WTC11 (cell line): ENCODE results near the gene CEP350. TPM values are rescaled to one million over a fixed set of nuclear protein-coding genes. Genes with fewer than 3 reads are reported as not detected.

Experiments
- ATAC-seq: fragments of 200-7000 bp; cut with Tn5 transposase; 2 replicates; pipeline ENCODE4 v1.10.0; 2021; ENCODE audit warnings: mild to moderate bottlenecking, moderate library complexity
- CTCF ChIA-PET: fragments of 300-600 bp; sonication (Branson Sonifier 250); formaldehyde crosslinking; loops from one replicate; lab custom pipeline; 2021; ENCODE audit warnings: antibody characterized with exemption; lab: Charles Lee
- POLR2A ChIA-PET: fragments of 350-600 bp; sonication (Branson Sonifier 250); formaldehyde crosslinking; loops from one replicate; lab custom pipeline; 2021; ENCODE audit warnings: antibody characterized with exemption; lab: Charles Lee
- DNase-seq: peaks from one replicate; pipeline ENCODE4 v3.0.0; 2021; ENCODE audit warnings: low spot score
- H3K27ac Mint-ChIP-seq: 2 replicates; pipeline ENCODE4 v1.8.0; 2021; ENCODE audit warnings: mixed read lengths
- H3K27me3 Mint-ChIP-seq: 2 replicates; pipeline ENCODE4 v1.8.0; 2021; ENCODE audit warnings: low read depth, mild to moderate bottlenecking, moderate library complexity, mixed read lengths
- H3K36me3 Mint-ChIP-seq: 2 replicates; pipeline ENCODE4 v1.8.0; 2021; ENCODE audit warnings: mixed read lengths
- H3K4me1 Mint-ChIP-seq: 2 replicates; pipeline ENCODE4 v1.8.0; 2022; ENCODE audit warnings: mixed read lengths
- H3K4me3 Mint-ChIP-seq: 2 replicates; pipeline ENCODE4 v1.8.0; 2021; ENCODE audit warnings: mild to moderate bottlenecking, moderate library complexity, mixed read lengths
- H3K9me3 Mint-ChIP-seq: 2 replicates; pipeline ENCODE4 v1.8.0; 2021; ENCODE audit warnings: mixed read lengths
- ATF1 ChIP-seq: sonication (generic); formaldehyde crosslinking; IDR thresholded peaks from 2 replicates; pipeline ENCODE4 v1.8.1; 2023; ENCODE audit warnings: mild to moderate bottlenecking, moderate library complexity, missing genetic modification reagents
- CREB1 ChIP-seq: sonication (generic); formaldehyde crosslinking; IDR thresholded peaks from 2 replicates; pipeline ENCODE4 v1.8.0; 2023; ENCODE audit warnings: mild to moderate bottlenecking, missing genetic modification reagents
- GRHL2 ChIP-seq: fragments of 250-450 bp; sonication (Bioruptor Pico); IDR thresholded peaks from 2 replicates; pipeline ENCODE4 v1.8.0; 2022; ENCODE audit warnings: mild to moderate bottlenecking, moderate library complexity; ENCODE audit not compliant: insufficient replicate concordance, severe bottlenecking
- JUN ChIP-seq: sonication (generic); formaldehyde crosslinking; IDR thresholded peaks from 2 replicates; pipeline ENCODE4 v1.8.0; 2023; ENCODE audit warnings: mild to moderate bottlenecking, missing genetic modification reagents
- NFE2L1 ChIP-seq: sonication (generic); formaldehyde crosslinking; IDR thresholded peaks from 2 replicates; pipeline ENCODE4 v1.8.1; 2023; ENCODE audit warnings: missing genetic modification reagents
- PRDM15 ChIP-seq: sonication (generic); formaldehyde crosslinking; IDR thresholded peaks from 2 replicates; pipeline ENCODE4 v1.8.0; 2022; ENCODE audit warnings: missing genetic modification reagents
- RORB ChIP-seq: fragments of 250-450 bp; sonication (Bioruptor Pico); IDR thresholded peaks from 2 replicates; pipeline ENCODE4 v1.9.0; 2021; ENCODE audit warnings: mild to moderate bottlenecking
- STAT6 ChIP-seq: sonication (generic); formaldehyde crosslinking; conservative IDR thresholded peaks from 2 replicates; pipeline ENCODE4 v1.8.1; 2023; ENCODE audit warnings: mild to moderate bottlenecking, low read depth, missing genetic modification reagents, moderate library complexity
- ZNF138 ChIP-seq: sonication (generic); formaldehyde crosslinking; conservative IDR thresholded peaks from 2 replicates; pipeline ENCODE4 v1.8.1; 2022; ENCODE audit warnings: mild to moderate bottlenecking, moderate library complexity, missing genetic modification reagents
- ZSCAN18 ChIP-seq: fragments of 250-450 bp; sonication (Bioruptor Pico); IDR thresholded peaks from 2 replicates; pipeline ENCODE4 v2.1.2; 2022; ENCODE audit warnings: mild to moderate bottlenecking, moderate library complexity
- total RNA-seq: library from RNA; stranded (reverse); gene quantifications from 3 replicates; pipeline ENCODE4 v1.2.3, GENCODE V29; 2021
- TF ChIP-seq, protein P1 (sequence below): sonication (generic); formaldehyde crosslinking; IDR thresholded peaks from 2 replicates; pipeline ENCODE4 v1.8.1; 2023; ENCODE audit warnings: mild to moderate bottlenecking, moderate library complexity, missing genetic modification reagents
- TF ChIP-seq, protein P2 (sequence below): sonication (generic); formaldehyde crosslinking; IDR thresholded peaks from 2 replicates; pipeline ENCODE4 v1.8.1; 2022; ENCODE audit warnings: missing genetic modification reagents, borderline replicate concordance
- TF ChIP-seq, protein P3 (sequence below): sonication (generic); formaldehyde crosslinking; IDR thresholded peaks from 2 replicates; pipeline ENCODE4 v1.8.0; 2022; ENCODE audit warnings: mild to moderate bottlenecking, missing genetic modification reagents
- TF ChIP-seq, protein P4 (sequence below): sonication (generic); formaldehyde crosslinking; IDR thresholded peaks from 2 replicates; pipeline ENCODE4 v1.8.1; 2022; ENCODE audit warnings: low read depth, missing genetic modification reagents, borderline replicate concordance

CEP350 gene
- total RNA-seq, 1 experiment from 2014 or later = 34.2 TPM

DNA sequence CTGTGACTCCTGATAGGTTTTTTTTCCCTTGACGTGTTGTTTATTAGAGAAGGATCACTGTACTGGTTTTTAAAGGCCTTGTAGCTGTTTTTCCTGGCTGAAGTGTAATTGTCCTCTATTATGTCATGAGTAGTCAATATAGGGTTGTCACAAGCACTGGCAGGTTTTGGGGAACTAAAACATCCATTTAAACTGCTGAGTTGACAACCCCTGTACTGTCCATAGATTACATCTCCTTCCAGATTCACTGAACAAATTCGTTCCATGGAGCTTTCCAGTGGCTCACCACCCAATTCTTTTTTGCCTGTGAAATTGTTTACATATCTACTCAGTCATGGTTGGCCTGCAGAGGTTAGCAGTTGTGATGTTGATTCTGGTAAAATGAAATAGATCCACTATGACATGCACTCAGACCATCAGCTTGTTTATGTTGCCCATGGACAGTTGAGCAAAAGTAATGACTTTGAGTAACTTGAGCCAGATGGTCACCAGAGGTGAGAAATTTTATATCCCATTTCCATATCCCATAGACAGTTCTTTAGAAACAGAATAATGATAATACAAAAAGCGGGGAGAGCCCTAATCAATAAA lies 140.2 kb downstream of the CEP350 start:
- Mint-ChIP-seq H3K4me3 (no peak overlapping the region), H3K27ac (no peak overlapping the region), H3K9me3 (no peaks in the 10 kb centered on the region), H3K4me1 (peaks cover 3% of the 10 kb centered on the region), H3K27me3 (no peaks in the 10 kb centered on the region), H3K36me3 (peaks cover 45% of the 10 kb centered on the region)
- TF ChIP-seq, protein P1, sequence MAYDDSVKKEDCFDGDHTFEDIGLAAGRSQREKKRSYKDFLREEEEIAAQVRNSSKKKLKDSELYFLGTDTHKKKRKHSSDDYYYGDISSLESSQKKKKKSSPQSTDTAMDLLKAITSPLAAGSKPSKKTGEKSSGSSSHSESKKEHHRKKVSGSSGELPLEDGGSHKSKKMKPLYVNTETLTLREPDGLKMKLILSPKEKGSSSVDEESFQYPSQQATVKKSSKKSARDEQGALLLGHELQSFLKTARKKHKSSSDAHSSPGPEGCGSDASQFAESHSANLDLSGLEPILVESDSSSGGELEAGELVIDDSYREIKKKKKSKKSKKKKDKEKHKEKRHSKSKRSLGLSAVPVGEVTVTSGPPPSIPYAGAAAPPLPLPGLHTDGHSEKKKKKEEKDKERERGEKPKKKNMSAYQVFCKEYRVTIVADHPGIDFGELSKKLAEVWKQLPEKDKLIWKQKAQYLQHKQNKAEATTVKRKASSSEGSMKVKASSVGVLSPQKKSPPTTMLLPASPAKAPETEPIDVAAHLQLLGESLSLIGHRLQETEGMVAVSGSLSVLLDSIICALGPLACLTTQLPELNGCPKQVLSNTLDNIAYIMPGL (CRISPR knock-in tag) = no peak
- no peak for TF ChIP-seq JUN (CRISPR knock-in tag)
- no peak for TF ChIP-seq CREB1 (CRISPR knock-in tag)
- TF ChIP-seq ZNF138 (CRISPR knock-in tag) = no peak
- TF ChIP-seq, protein P2, sequence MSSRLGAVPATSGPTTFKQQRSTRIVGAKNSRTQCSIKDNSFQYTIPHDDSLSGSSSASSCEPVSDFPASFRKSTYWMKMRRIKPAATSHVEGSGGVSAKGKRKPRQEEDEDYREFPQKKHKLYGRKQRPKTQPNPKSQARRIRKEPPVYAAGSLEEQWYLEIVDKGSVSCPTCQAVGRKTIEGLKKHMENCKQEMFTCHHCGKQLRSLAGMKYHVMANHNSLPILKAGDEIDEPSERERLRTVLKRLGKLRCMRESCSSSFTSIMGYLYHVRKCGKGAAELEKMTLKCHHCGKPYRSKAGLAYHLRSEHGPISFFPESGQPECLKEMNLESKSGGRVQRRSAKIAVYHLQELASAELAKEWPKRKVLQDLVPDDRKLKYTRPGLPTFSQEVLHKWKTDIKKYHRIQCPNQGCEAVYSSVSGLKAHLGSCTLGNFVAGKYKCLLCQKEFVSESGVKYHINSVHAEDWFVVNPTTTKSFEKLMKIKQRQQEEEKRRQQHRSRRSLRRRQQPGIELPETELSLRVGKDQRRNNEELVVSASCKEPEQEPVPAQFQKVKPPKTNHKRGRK (CRISPR knock-in tag) = no peak
- TF ChIP-seq GRHL2 (CRISPR knock-in tag) = no peak
- TF ChIP-seq, protein P3, sequence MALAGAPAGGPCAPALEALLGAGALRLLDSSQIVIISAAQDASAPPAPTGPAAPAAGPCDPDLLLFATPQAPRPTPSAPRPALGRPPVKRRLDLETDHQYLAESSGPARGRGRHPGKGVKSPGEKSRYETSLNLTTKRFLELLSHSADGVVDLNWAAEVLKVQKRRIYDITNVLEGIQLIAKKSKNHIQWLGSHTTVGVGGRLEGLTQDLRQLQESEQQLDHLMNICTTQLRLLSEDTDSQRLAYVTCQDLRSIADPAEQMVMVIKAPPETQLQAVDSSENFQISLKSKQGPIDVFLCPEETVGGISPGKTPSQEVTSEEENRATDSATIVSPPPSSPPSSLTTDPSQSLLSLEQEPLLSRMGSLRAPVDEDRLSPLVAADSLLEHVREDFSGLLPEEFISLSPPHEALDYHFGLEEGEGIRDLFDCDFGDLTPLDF (CRISPR knock-in tag) = no peak
- TF ChIP-seq, protein P4, sequence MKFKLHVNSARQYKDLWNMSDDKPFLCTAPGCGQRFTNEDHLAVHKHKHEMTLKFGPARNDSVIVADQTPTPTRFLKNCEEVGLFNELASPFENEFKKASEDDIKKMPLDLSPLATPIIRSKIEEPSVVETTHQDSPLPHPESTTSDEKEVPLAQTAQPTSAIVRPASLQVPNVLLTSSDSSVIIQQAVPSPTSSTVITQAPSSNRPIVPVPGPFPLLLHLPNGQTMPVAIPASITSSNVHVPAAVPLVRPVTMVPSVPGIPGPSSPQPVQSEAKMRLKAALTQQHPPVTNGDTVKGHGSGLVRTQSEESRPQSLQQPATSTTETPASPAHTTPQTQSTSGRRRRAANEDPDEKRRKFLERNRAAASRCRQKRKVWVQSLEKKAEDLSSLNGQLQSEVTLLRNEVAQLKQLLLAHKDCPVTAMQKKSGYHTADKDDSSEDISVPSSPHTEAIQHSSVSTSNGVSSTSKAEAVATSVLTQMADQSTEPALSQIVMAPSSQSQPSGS (CRISPR knock-in tag) = no peak
- TF ChIP-seq NFE2L1 (CRISPR knock-in tag) = no peak
- no peak for TF ChIP-seq ATF1 (CRISPR knock-in tag)
- TF ChIP-seq ZSCAN18 (CRISPR knock-in tag) = no peak
- no peak for TF ChIP-seq RORB (CRISPR knock-in tag)
- TF ChIP-seq STAT6 (CRISPR knock-in tag) = no peak
- TF ChIP-seq PRDM15 (CRISPR knock-in tag) = no peak
- DNase-seq (no peak), ATAC-seq (no peak)
- ChIA-PET CTCF (interaction anchor here (1.1 kb wide), 1 partner anchor 74 kb away, joined by 3 read pairs; no protein-coding TSS in a partner anchor), POLR2A (no interaction called here)
